MCF 10A (cell line): ENCODE results near the gene ZNF800. TPM values are rescaled to one million over a fixed set of nuclear protein-coding genes. Genes with fewer than 3 reads are reported as not detected.

Experiments used
- BruUV-seq: library from RNA; stranded (reverse); fragments of 400-500 nt; replicated peaks from 2 replicates; lab custom pipeline; 2021; lab: Mats Ljungman, UMichigan
- CTCF ChIA-PET: fragments of 300-600 bp; sonication (Branson Sonifier 250); formaldehyde crosslinking; extraction: SDS; loops from one replicate; lab custom pipeline; 2021; ENCODE audit warnings: antibody characterized with exemption, inconsistent platforms; lab: Yijun Ruan, JAX
- POLR2A ChIA-PET: fragments of 300-600, 350-650 bp; sonication (Branson Sonifier 250); formaldehyde crosslinking; extraction: SDS; loops from one replicate; lab custom pipeline; 2020; ENCODE audit warnings: antibody characterized with exemption, inconsistent platforms; lab: Yijun Ruan, JAX
- DNase-seq: peaks from one replicate; pipeline ENCODE4 v3.0.0-alpha.2; 2018; ENCODE audit not compliant: unreplicated experiment
- H3K27ac Mint-ChIP-seq: one replicate; pipeline ENCODE4 v1.8.0; 2022; ENCODE audit warnings: mild to moderate bottlenecking, low read depth, mixed read lengths; ENCODE audit not compliant: unreplicated experiment
- H3K27me3 Mint-ChIP-seq: one replicate; pipeline ENCODE4 v1.8.0; 2022; ENCODE audit warnings: mixed read lengths; ENCODE audit not compliant: insufficient read depth, unreplicated experiment
- H3K36me3 Mint-ChIP-seq: one replicate; pipeline ENCODE4 v1.8.0; 2022; ENCODE audit warnings: mild to moderate bottlenecking, moderate library complexity, mixed read lengths; ENCODE audit not compliant: insufficient read depth, unreplicated experiment
- H3K4me1 Mint-ChIP-seq: one replicate; pipeline ENCODE4 v1.8.0; 2022; ENCODE audit warnings: mixed read lengths; ENCODE audit not compliant: insufficient read depth, unreplicated experiment
- H3K4me3 Mint-ChIP-seq: one replicate; pipeline ENCODE4 v1.8.0; 2022; ENCODE audit warnings: mild to moderate bottlenecking, moderate library complexity, mixed read lengths; ENCODE audit not compliant: unreplicated experiment
- H3K9me3 Mint-ChIP-seq: one replicate; pipeline ENCODE4 v1.8.0; 2022; ENCODE audit warnings: mixed read lengths; ENCODE audit not compliant: unreplicated experiment
- intact Hi-C: fragments of 100-400 bp; cut with micrococcal nuclease; formaldehyde crosslinking; loops from 2 replicates; pipeline ENCODE4 v1.14.1; 2022
- total RNA-seq: library from RNA; stranded (reverse); gene quantifications from 2 replicates; pipeline ENCODE4 v1.2.3, GENCODE V29; 2022
- TF ChIP-seq, protein P1 (sequence below): fragments of 200-600 bp; IDR thresholded peaks from one replicate; pipeline ENCODE4 v1.8.0; 2022; ENCODE audit warnings: antibody characterized with exemption, mild to moderate bottlenecking; ENCODE audit not compliant: unreplicated experiment

ZNF800 gene
- total RNA-seq, 1 experiment from 2014 or later, result 51.7 TPM

DNA sequence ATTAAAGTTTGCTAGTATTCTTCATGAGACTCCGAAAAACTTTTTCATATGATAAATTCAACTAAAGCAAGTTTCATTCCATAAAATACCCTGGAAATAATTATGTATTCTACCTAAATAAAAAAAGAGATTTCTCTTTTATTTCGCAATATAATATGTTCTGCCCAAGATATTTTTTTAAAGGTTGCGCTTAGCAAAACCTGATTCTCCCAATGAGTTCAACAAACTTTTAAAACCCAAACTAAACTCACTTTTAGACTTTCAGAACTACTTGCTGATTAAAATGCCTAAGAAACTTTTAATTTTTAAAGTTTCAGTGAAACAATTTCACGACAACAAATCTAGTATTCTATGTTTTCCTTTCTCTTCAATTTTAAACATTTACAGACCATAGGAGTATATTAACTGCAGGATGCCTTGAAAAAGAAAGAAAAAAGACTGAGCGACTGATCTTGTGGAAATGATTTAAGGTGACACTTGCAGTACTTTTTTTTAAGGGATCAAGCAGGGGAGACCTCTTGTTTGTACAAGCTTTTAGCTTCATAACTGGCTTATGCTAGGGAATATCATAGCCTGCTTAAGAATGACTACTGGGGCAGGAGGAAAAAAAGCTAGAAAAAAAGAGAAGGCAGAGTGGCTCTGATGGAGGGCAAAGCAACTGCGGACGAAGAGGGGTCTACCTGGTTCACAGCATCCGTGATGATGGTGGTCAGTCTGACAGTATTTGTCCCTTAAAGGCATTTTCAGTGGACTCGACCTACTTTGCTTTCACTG is 1.5 kb downstream of the ZNF800 start:
- TF ChIP-seq, protein P1, sequence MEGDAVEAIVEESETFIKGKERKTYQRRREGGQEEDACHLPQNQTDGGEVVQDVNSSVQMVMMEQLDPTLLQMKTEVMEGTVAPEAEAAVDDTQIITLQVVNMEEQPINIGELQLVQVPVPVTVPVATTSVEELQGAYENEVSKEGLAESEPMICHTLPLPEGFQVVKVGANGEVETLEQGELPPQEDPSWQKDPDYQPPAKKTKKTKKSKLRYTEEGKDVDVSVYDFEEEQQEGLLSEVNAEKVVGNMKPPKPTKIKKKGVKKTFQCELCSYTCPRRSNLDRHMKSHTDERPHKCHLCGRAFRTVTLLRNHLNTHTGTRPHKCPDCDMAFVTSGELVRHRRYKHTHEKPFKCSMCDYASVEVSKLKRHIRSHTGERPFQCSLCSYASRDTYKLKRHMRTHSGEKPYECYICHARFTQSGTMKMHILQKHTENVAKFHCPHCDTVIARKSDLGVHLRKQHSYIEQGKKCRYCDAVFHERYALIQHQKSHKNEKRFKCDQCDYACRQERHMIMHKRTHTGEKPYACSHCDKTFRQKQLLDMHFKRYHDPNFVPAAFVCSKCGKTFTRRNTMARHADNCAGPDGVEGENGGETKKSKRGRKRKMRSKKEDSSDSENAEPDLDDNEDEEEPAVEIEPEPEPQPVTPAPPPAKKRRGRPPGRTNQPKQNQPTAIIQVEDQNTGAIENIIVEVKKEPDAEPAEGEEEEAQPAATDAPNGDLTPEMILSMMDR, result no peak
- CTCF ChIA-PET, result interaction anchor here (0.6 to 2.0 kb wide), 7 partner anchors 9 to 777 kb away, joined by 3 to 4 read pairs (median 3); no protein-coding TSS in a partner anchor
- Mint-ChIP-seq H3K4me3 (peak overlapping the region; percentile 91), H3K4me1 (peaks cover 25% of the 10 kb centered on the region), H3K36me3 (peaks cover 47% of the 10 kb centered on the region), H3K27me3 (no peaks in the 10 kb centered on the region), H3K27ac (peak overlapping the region; percentile 95), H3K9me3 (no peaks in the 10 kb centered on the region)
- BruUV-seq, result TSS peak; percentile 38
- no peak for DNase-seq
- POLR2A ChIA-PET, result interaction anchor here (0.7 to 3.2 kb wide), 11 partner anchors 8 to 756 kb away, joined by 3 to 41 read pairs (median 7); partner anchors contain the start of genes ARF5 and GCC1
- intact Hi-C loops, result loop anchor here (10.0 kb wide), 1 partner anchor 194 kb away; the partner anchor contains the start of genes ARF5 and GCC1

DNA sequence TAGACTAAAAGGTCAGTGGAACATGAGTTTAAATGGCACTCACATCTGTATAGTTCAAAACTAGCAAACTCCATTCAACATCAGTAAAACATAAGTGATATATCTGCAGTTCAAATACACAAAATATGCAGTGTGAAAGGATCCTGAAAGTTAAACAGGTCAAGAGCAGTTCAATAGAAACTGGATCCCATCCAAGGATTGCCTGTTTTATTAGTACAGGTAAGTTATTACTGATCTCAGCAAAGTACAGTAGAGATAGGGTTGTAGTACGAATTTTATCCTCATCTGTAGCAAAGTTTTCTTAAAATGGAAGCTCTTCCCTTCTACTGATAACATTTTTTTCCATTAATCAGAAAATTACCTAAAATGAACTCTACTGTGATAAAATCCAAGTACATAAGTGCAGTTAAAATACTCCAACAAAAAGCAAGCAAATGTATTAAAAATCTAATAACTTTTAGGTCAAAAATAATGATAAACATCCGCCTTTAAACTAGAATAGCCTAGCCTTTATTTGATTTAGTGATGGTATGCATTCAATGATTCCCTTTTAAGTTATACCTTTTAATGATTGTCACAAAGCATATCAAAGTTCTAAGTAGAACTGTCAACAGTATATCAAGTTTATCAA is 2.2 kb downstream of the ZNF800 start:
- POLR2A ChIA-PET, result interaction anchor here (0.8 to 0.9 kb wide), 2 partner anchors 15 to 23 kb away, joined by 3 read pairs; no protein-coding TSS in a partner anchor
- H3K36me3 Mint-ChIP-seq, result peaks cover 52% of the 10 kb centered on the region
- no peaks in the 10 kb centered on the region for H3K9me3 Mint-ChIP-seq
- BruUV-seq, result no TSS peak
- TF ChIP-seq, protein P1, result no peak
- CTCF ChIA-PET, result no interaction called here
- intact Hi-C loops, result loop anchor here (10.0 kb wide), 1 partner anchor 194 kb away; the partner anchor contains the start of genes ARF5 and GCC1
- H3K4me3 Mint-ChIP-seq, result peak overlapping the region; percentile 91
- H3K27ac Mint-ChIP-seq, result peak overlapping the region; percentile 95
- H3K4me1 Mint-ChIP-seq, result peaks cover 25% of the 10 kb centered on the region
- DNase-seq, result no peak
- H3K27me3 Mint-ChIP-seq, result no peaks in the 10 kb centered on the region

DNA sequence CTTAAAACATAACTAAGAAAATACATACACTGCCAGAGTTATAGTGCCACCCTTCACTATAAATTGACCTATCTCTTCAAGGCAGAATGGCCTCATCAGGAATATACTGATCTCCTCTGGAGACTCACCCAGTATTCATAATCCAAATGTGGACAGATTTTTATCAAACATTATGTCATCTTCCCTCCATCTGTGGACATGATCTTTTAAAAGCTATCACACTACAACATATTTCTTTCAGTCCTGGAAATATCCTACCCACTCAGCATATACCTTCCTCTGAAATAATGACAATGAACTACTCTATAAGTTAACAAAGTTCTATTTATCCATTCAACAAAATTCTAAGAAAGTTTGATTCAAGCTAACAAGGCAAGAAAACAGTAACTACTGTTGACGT is 3.2 kb downstream of the ZNF800 start:
- Mint-ChIP-seq H3K4me1 (peaks cover 25% of the 10 kb centered on the region), H3K9me3 (no peaks in the 10 kb centered on the region), H3K36me3 (peaks cover 53% of the 10 kb centered on the region), H3K4me3 (peak overlapping the region; percentile 18), H3K27ac (peak overlapping the region; percentile 3), H3K27me3 (no peaks in the 10 kb centered on the region)
- DNase-seq, result no peak
- POLR2A ChIA-PET, result interaction anchor here (0.6 to 0.8 kb wide), 2 partner anchors 14 to 199 kb away, joined by 3 read pairs; partner anchors contain the start of gene ARF5
- TF ChIP-seq, protein P1, result no peak
- CTCF ChIA-PET, result interaction anchor here (0.6 kb wide), 1 partner anchor 85 kb away, joined by 4 read pairs; no protein-coding TSS in a partner anchor
- BruUV-seq, result no TSS peak
- intact Hi-C loops, result no loop called here

DNA sequence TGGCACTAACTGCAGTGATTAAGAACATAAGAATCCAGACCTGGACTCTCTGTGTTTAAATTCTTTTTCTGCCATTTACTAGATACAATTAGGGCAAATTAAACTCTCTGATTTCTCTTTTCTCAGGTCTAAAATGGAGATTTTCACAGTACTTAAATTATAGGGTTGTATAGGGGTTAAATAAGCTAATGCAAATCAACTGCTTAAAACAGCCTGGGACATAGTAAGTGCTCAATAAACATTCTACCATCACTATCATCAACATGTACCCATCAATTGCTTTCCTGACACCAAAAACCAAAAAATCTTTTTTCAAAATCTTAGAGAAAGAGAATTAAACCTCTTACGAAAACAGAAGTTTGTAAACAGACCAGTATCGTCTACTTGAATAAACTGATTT is 4.5 kb downstream of the ZNF800 start:
- intact Hi-C loops, result no loop called here
- no TSS peak for BruUV-seq

More for the DNA sequence above, 4.5 kb downstream of the ZNF800 start:
- TF ChIP-seq, protein P1, result no peak
- CTCF ChIA-PET, result no interaction called here
- H3K4me1 Mint-ChIP-seq, result peaks cover 30% of the 10 kb centered on the region
- peaks cover 61% of the 10 kb centered on the region for H3K36me3 Mint-ChIP-seq
- DNase-seq, result no peak
- POLR2A ChIA-PET, result interaction anchor here (0.7 to 1.8 kb wide), 2 partner anchors 17 to 198 kb away, joined by 3 read pairs; partner anchors contain the start of gene GCC1
- H3K4me3 Mint-ChIP-seq, result no peak overlapping the region
- H3K27ac Mint-ChIP-seq, result no peak overlapping the region
- no peaks in the 10 kb centered on the region for H3K27me3 Mint-ChIP-seq
- no peaks in the 10 kb centered on the region for H3K9me3 Mint-ChIP-seq
